Right lung (tissue), 5 donors: ENCODE measurements around the gene TFRC. TPM values are rescaled to one million over a fixed set of nuclear protein-coding genes. Genes with fewer than 3 reads are reported as not detected.
"Not testable (repeated sequence)": the region's sequence is repeated elsewhere in the genome, so short reads cannot be mapped to it uniquely, and the experiment has no call there.

Source experiments
- DNase-seq, 2 donors: peaks; one replicate each; pipeline ENCODE4 v3.0.0-alpha.2; 2013
- polyA plus RNA-seq, 5 donors: library from polyadenylated mRNA; unstranded; fragments of 120-200 nt; gene quantifications; one replicate each; pipeline versions ENCODE4 v1.2.1 to v1.2.3, GENCODE V29; 2013; ENCODE audit warnings: inconsistent platforms in 1 of 5, low replicate concordance in 1 of 5; ENCODE audit not compliant: insufficient read length in 5 of 5, insufficient read depth in 1 of 5

Gene TFRC
- polyA plus RNA-seq, 5 donors, result 32.4 to 56.9 (median 44.8) TPM

GRCh38 chr3:196008387-196008786 is 73.5 kb downstream of the TFRC start:
- no peak for DNase-seq

GRCh38 chr3:196007744-196008335 is 74.0 kb downstream of the TFRC start:
- DNase-seq, result no peak

GRCh38 chr3:196005338-196005737 is 76.6 kb downstream of the TFRC start:
- DNase-seq, result not testable (repeated sequence)

GRCh38 chr3:196004359-196005052 is 77.4 kb downstream of the TFRC start:
- not testable (repeated sequence) for DNase-seq

- no peak for DNase-seq
Observed at GRCh38 chr3:196003611-196004010, 78.3 kb downstream of the TFRC start.

GRCh38 chr3:196002721-196003120 is 79.2 kb downstream of the TFRC start:
- DNase-seq, result not testable (repeated sequence)

GRCh38 chr3:196001240-196001639 is 80.7 kb downstream of the TFRC start:
- DNase-seq, result not testable (repeated sequence)

GRCh38 chr3:196000360-196000950 is 81.4 kb downstream of the TFRC start:
- not testable (repeated sequence) for DNase-seq

- DNase-seq, result no peak
Observed at GRCh38 chr3:195999896-196000295, 82.0 kb downstream of the TFRC start.

Other genes with a start within 250 kb of the TFRC start
- 10 to 100 TPM; 37.4 to 81.9 (median 63.4) TPM for gene TNK2, start 173.5 kb downstream of the TFRC start, polyA plus RNA-seq
- gene ZDHHC19, start 129.3 kb upstream of the TFRC start, polyA plus RNA-seq, result under 1 TPM in 2 of 5 donors, not detected in 3; 0.27 to 0.47 TPM
- 1 to 10 TPM; 6.7 to 8.2 (median 7.6) TPM for gene SLC51A, start 134.4 kb upstream of the TFRC start, polyA plus RNA-seq
- 10 to 100 TPM; 35.1 to 40.9 (median 40.4) TPM for gene PCYT1A, start 205.6 kb upstream of the TFRC start, polyA plus RNA-seq
- 10 to 100 TPM; 26.0 to 31.6 (median 27.2) TPM for gene DYNLT2B, start 236.2 kb upstream of the TFRC start, polyA plus RNA-seq